Activated T-helper 1 cell treated with anti-CD3 and anti-CD28 coated beads, Interleukin-12 subunit alpha, Interleukin-12 subunit beta, Interleukin-2, Interleukin-4 antibody, amounts not matched to agents 30 ng/mL and 10 ng/mL and 1 ng/mL, durations not matched to agents 14 hours and 24 hours and 36 hours (primary cell): Measurements from ENCODE around the gene WDR91. TPM values are rescaled to one million over a fixed set of nuclear protein-coding genes. Genes with fewer than 3 reads are reported as not detected.

Experiments used
- DNase-seq: peaks from one replicate; pipeline ENCODE4 v3.0.0; 2021; ENCODE audit warnings: low spot score
- H3K27ac Mint-ChIP-seq: one replicate; pipeline ENCODE4 v1.8.0; 2021; ENCODE audit warnings: mild to moderate bottlenecking, mixed read lengths
- H3K27me3 Mint-ChIP-seq: one replicate; pipeline ENCODE4 v1.8.0; 2022; ENCODE audit warnings: mild to moderate bottlenecking, moderate library complexity, mixed read lengths; ENCODE audit not compliant: insufficient read depth
- H3K36me3 Mint-ChIP-seq: one replicate; pipeline ENCODE4 v1.8.0; 2021; ENCODE audit warnings: low read depth, mixed read lengths
- H3K4me1 Mint-ChIP-seq: one replicate; pipeline ENCODE4 v1.8.0; 2021; ENCODE audit warnings: low read depth, mixed read lengths
- H3K4me3 Mint-ChIP-seq: one replicate; pipeline ENCODE4 v1.8.0; 2021; ENCODE audit warnings: mild to moderate bottlenecking, moderate library complexity, mixed read lengths
- H3K9me3 Mint-ChIP-seq: one replicate; pipeline ENCODE4 v1.8.0; 2021; ENCODE audit warnings: mixed read lengths
- intact Hi-C: fragments of 100-400 bp; cut with micrococcal nuclease; formaldehyde crosslinking; loops from one replicate; pipeline ENCODE4 v1.15.1; 2024
- total RNA-seq: library from RNA; stranded (reverse); gene quantifications from 2 replicates; pipeline ENCODE4 v1.2.3, GENCODE V29; 2022

Gene WDR91
- total RNA-seq, 1 donor from 2014 or later = 34.6 TPM

DNA sequence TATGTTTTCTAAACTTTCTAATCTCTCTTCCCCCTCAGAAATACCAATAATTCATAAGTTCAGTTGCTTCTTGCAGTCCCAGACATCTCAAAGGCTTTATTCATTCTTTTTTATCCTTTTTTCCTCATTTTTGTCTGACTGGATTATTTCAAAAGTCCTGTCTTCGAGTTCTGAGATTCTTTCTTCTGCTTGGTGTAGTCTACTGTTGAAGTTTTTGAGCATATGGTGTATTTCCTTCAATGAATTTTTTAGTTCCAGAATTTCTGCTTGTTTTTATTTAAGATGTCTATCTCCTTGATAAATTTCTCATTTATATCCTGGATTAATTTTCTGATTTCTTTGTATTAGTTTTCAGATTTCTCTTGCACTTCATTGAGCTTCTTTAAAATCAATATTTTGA is 55.0 kb downstream of the WDR91 start:
- no peak for DNase-seq
- peaks cover 49% of the 10 kb centered on the region for H3K9me3 Mint-ChIP-seq
- H3K27me3 Mint-ChIP-seq = no peaks in the 10 kb centered on the region
- no peak overlapping the region for H3K4me3 Mint-ChIP-seq
- H3K36me3 Mint-ChIP-seq = peaks cover 77% of the 10 kb centered on the region
- no peak overlapping the region for H3K27ac Mint-ChIP-seq
- intact Hi-C loops = no loop called here
- H3K4me1 Mint-ChIP-seq = peaks cover 66% of the 10 kb centered on the region

GRCh38 chr7:135154734-135155133 is 56.6 kb downstream of the WDR91 start:
- H3K36me3 Mint-ChIP-seq = peaks cover 69% of the 10 kb centered on the region
- no peak for DNase-seq
- intact Hi-C loops = no loop called here
- H3K4me1 Mint-ChIP-seq = peaks cover 67% of the 10 kb centered on the region
- no peaks in the 10 kb centered on the region for H3K27me3 Mint-ChIP-seq
- no peak overlapping the region for H3K4me3 Mint-ChIP-seq
- no peak overlapping the region for H3K27ac Mint-ChIP-seq
- H3K9me3 Mint-ChIP-seq = peaks cover 45% of the 10 kb centered on the region

GRCh38 chr7:135152442-135152841 is 58.9 kb downstream of the WDR91 start:
- Mint-ChIP-seq H3K27ac (no peak overlapping the region), H3K4me3 (no peak overlapping the region), H3K27me3 (no peaks in the 10 kb centered on the region), H3K4me1 (peaks cover 67% of the 10 kb centered on the region), H3K9me3 (peaks cover 45% of the 10 kb centered on the region), H3K36me3 (peaks cover 59% of the 10 kb centered on the region)
- no peak for DNase-seq
- intact Hi-C loops = no loop called here

DNA sequence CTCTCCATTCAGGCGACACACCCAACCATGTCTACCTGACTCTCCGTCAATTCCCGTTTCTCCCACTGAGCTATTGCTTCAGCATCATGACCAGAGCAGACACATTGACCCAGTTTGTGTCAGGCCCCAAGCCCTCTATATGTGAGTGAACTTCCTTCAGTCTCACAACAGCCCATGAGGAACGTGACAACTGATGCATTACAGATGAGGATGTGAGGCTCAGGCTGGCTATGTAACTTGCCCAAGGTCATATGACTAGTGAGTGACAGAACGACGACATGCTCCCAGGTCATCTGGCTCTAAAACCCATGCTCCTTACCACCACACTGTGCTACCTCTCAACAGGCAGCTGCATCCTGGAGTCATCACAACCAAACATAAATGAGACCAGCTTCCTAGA is 59.8 kb downstream of the WDR91 start:
- intact Hi-C loops = no loop called here
- Mint-ChIP-seq H3K27me3 (no peaks in the 10 kb centered on the region), H3K4me1 (peaks cover 69% of the 10 kb centered on the region), H3K9me3 (peaks cover 37% of the 10 kb centered on the region), H3K36me3 (peaks cover 50% of the 10 kb centered on the region), H3K4me3 (peak overlapping the region; percentile 16), H3K27ac (peak overlapping the region; percentile 0)
- DNase-seq = no peak

GRCh38 chr7:135151132-135151531 is 60.2 kb downstream of the WDR91 start:
- peaks cover 46% of the 10 kb centered on the region for H3K36me3 Mint-ChIP-seq
- H3K4me1 Mint-ChIP-seq = peaks cover 73% of the 10 kb centered on the region
- no peaks in the 10 kb centered on the region for H3K27me3 Mint-ChIP-seq
- DNase-seq = no peak
- H3K4me3 Mint-ChIP-seq = peak overlapping the region; percentile 16
- peaks cover 33% of the 10 kb centered on the region for H3K9me3 Mint-ChIP-seq
- H3K27ac Mint-ChIP-seq = peak overlapping the region; percentile 0
- intact Hi-C loops = no loop called here

- no peaks in the 10 kb centered on the region for H3K27me3 Mint-ChIP-seq
- peaks cover 78% of the 10 kb centered on the region for H3K4me1 Mint-ChIP-seq
- peaks cover 40% of the 10 kb centered on the region for H3K36me3 Mint-ChIP-seq
- H3K27ac Mint-ChIP-seq = no peak overlapping the region
- H3K4me3 Mint-ChIP-seq = peak overlapping the region; percentile 88
- intact Hi-C loops = no loop called here
- no peak for DNase-seq
- H3K9me3 Mint-ChIP-seq = peaks cover 24% of the 10 kb centered on the region
Observed at GRCh38 chr7:135150072-135150782, 61.1 kb downstream of the WDR91 start.

GRCh38 chr7:135147899-135148721 is 63.2 kb downstream of the WDR91 start, which contains the start of gene TMEM140:
Gene TMEM140, plus strand, starts transcription at chr7:135148072. Its CDS starts 16,370 bp downstream, at chr7:135164442.
- peak; percentile 61 for DNase-seq
- Mint-ChIP-seq H3K4me1 (peaks cover 60% of the 10 kb centered on the region), H3K27me3 (no peaks in the 10 kb centered on the region), H3K27ac (peak within 1 kb of the TSS; percentile 96), H3K4me3 (peak within 1 kb of the TSS; percentile 88), H3K9me3 (peaks cover 5% of the 10 kb centered on the region), H3K36me3 (peaks cover 21% of the 10 kb centered on the region)
- intact Hi-C loops = loop anchor here (1.0 to 5.0 kb wide), 8 partner anchors 12 to 831 kb away; partner anchors contain the start of genes AGBL3, AKR1B1, BPGM and CYREN

- DNase-seq = peak; percentile 23
- Mint-ChIP-seq H3K4me3 (peak overlapping the region; percentile 88), H3K27me3 (no peaks in the 10 kb centered on the region), H3K36me3 (peaks cover 15% of the 10 kb centered on the region), H3K27ac (peak overlapping the region; percentile 96), H3K4me1 (peaks cover 55% of the 10 kb centered on the region), H3K9me3 (no peaks in the 10 kb centered on the region)
- intact Hi-C loops = loop anchor here (1.0 to 5.0 kb wide), 2 partner anchors 410 to 688 kb away; partner anchors contain the start of genes AKR1B1 and NUP205
Observed at GRCh38 chr7:135147341-135147898, 63.9 kb downstream of the WDR91 start.

DNA sequence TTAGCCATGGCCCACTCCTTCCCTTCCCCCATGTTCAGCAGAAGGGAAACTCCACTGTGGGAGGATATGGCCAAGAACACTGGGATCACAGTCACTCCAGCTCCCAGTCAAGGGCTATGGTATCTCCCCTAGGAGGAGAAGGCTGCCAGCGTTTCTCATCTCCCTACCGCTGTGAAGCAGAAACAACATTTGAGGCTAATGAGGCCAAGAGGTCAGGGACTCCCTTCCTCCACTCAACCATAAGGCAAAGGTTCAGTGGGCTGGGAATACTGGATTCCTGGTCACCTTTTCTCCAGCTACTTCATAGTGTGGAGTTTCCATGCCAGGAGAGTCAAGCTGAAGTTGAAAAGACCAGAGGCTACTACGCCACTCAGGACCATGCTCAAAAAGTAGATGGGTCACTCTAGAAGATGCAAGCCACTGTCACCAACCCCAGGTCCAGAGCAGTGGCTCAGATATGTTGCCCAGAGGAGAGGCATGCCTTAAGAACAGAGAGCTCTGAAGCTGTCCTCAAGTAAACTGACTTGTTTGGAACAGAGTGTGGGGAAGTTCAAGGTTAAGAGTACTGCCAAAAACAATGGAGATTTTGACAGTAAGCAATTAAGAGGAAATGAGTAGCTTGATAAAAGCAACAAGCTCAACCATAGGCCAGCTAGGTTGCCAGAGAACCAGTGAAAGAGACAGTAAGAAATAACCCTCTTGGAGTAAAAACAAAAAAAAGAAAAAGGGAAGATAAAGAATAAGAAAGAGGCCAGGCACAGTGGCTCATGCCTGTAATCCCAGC is 67.2 kb downstream of the WDR91 start:
- Mint-ChIP-seq H3K9me3 (peaks cover 3% of the 10 kb centered on the region), H3K4me1 (peaks cover 28% of the 10 kb centered on the region), H3K27ac (no peak overlapping the region), H3K36me3 (no peaks in the 10 kb centered on the region), H3K27me3 (no peaks in the 10 kb centered on the region), H3K4me3 (no peak overlapping the region)
- intact Hi-C loops = no loop called here
- DNase-seq = no peak

Other genes with a start within 250 kb of the WDR91 start
- gene AGBL3, start 225.0 kb downstream of the WDR91 start, total RNA-seq = 1.5 and 1.9 TPM in 2 replicates
- gene TMEM140, start 63.5 kb downstream of the WDR91 start, total RNA-seq = 2.9 and 4.5 TPM in 2 replicates
- gene CYREN, start 40.8 kb downstream of the WDR91 start, total RNA-seq = 58.8 and 58.9 TPM in 2 replicates
- gene STRA8, start 22.3 kb upstream of the WDR91 start, total RNA-seq = not detected in 2 replicates